Endothelial cell of umbilical vein (primary cell): ENCODE measurements around the gene TMEM255A.

ENCODE experiments used
- POLR2AphosphoS5 ChIP-seq: IDR thresholded peaks from 2 replicates; pipeline ENCODE4 v1.6.1; 2012; ENCODE audit warnings: low read depth, mild to moderate bottlenecking, control low read depth, low read length, moderate library complexity; ENCODE audit not compliant: insufficient read depth
- TF ChIP-seq, protein P1 (sequence below), 2 donors: IDR thresholded peaks; 1 replicate in 1 of 2; 2 replicates in 1 of 2; pipeline ENCODE4 v1.5.1; 2011; ENCODE audit warnings: low read length in 2 of 2, mild to moderate bottlenecking in 2 of 2, moderate library complexity in 2 of 2, control low read depth in 1 of 2, inconsistent platforms in 1 of 2, low read depth in 1 of 2; ENCODE audit not compliant: insufficient read depth in 1 of 2; ENCODE audit errors: extremely low read depth in 1 of 2

DNA sequence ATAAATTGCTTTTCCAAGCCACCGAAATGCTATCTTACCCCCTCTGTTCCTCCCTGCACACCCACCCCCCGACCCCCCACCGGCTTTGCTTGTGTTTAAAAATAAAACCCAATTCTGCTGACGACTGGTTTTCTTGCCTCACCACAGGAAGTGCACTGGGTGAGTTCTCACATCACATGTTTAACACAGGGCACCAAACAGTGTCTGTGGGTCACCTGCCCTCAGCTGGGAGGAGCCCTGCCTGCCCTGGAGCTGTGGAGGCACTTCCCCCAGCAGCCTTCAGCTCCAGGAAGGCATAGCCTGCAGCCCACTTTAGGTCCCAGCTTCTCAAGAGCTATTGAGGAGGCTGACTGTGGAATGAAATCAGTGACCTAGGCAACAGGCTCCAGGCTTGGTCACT is 8.8 kb downstream of the TMEM255A start:
- no peak for TF ChIP-seq POLR2AphosphoS5
- TF ChIP-seq, protein P1, sequence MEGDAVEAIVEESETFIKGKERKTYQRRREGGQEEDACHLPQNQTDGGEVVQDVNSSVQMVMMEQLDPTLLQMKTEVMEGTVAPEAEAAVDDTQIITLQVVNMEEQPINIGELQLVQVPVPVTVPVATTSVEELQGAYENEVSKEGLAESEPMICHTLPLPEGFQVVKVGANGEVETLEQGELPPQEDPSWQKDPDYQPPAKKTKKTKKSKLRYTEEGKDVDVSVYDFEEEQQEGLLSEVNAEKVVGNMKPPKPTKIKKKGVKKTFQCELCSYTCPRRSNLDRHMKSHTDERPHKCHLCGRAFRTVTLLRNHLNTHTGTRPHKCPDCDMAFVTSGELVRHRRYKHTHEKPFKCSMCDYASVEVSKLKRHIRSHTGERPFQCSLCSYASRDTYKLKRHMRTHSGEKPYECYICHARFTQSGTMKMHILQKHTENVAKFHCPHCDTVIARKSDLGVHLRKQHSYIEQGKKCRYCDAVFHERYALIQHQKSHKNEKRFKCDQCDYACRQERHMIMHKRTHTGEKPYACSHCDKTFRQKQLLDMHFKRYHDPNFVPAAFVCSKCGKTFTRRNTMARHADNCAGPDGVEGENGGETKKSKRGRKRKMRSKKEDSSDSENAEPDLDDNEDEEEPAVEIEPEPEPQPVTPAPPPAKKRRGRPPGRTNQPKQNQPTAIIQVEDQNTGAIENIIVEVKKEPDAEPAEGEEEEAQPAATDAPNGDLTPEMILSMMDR (IDR thresholded peaks at IDR 0.05; ENCODE audit: extremely low read depth in 1 of 2, insufficient read depth in 1 of 2, low read depth in 1 of 2, low read length in 2 of 2): no peak
